Suprapubic skin (tissue), 4 donors: ENCODE measurements around the gene WWC1. TPM values are rescaled to one million over a fixed set of nuclear protein-coding genes. Genes with fewer than 3 reads are reported as not detected.
"Not testable (repeated sequence)": the region's sequence is repeated elsewhere in the genome, so short reads cannot be mapped to it uniquely, and the experiment has no call there.

Experiments used
- DNase-seq, 2 donors: peaks; one replicate each; pipeline ENCODE4 v3.0.0-alpha.2; 2019; ENCODE audit warnings: low spot score in 2 of 2
- H3K27ac ChIP-seq: fragments of 200-600 bp; sonication (generic); one replicate; pipeline ENCODE4 v1.5.1; 2019
- H3K27me3 ChIP-seq: fragments of 200-600 bp; sonication (generic); one replicate; pipeline ENCODE4 v1.5.1; 2019
- H3K36me3 ChIP-seq: fragments of 200-600 bp; sonication (generic); one replicate; pipeline ENCODE4 v1.5.1; 2019
- H3K4me1 ChIP-seq: fragments of 200-600 bp; sonication (generic); one replicate; pipeline ENCODE4 v1.5.1; 2019
- H3K4me3 ChIP-seq: fragments of 200-600 bp; sonication (generic); one replicate; pipeline ENCODE4 v1.5.1; 2019; ENCODE audit warnings: mild to moderate bottlenecking
- H3K9me3 ChIP-seq: fragments of 200-600 bp; sonication (generic); one replicate; pipeline ENCODE4 v1.5.1; 2019
- CTCF ChIP-seq, 2 donors: fragments of 200-600 bp in 1 of 2; fragments of 450-650 bp in 1 of 2; sonication (generic) in 1 of 2; IDR thresholded peaks; one replicate each; pipeline ENCODE4 v1.5.1; 2016 to 2019; ENCODE audit warnings: antibody characterized with exemption in 2 of 2, mild to moderate bottlenecking in 1 of 2, moderate library complexity in 1 of 2
- EP300 ChIP-seq: sonication (generic); formaldehyde crosslinking; IDR thresholded peaks from one replicate; pipeline ENCODE4 v1.6.1; 2017; ENCODE audit warnings: antibody characterized with exemption
- POLR2A ChIP-seq, 2 donors: fragments of 450-650 bp; IDR thresholded peaks; one replicate each; pipeline ENCODE4 v1.6.1; 2017; ENCODE audit warnings: antibody characterized with exemption in 2 of 2, mild to moderate bottlenecking in 2 of 2, moderate library complexity in 2 of 2
- POLR2AphosphoS5 ChIP-seq, 3 donors: sonication (generic); formaldehyde crosslinking; IDR thresholded peaks; one replicate each; pipeline ENCODE4 v1.6.1; 2017; ENCODE audit warnings: antibody characterized with exemption in 3 of 3
- WGBS: methylation state at CpG from one replicate; pipeline ENCODE4 v1.1.5; 2018; 5-methylcytosine and 5-hydroxymethylcytosine counted together
- total RNA-seq, 4 donors: library from RNA; depleted of rRNA; stranded (reverse); fragments of >200 nt; gene quantifications; one replicate each; pipeline ENCODE4 v1.1.0, GENCODE V29; 2016

WWC1 gene
- total RNA-seq, 4 donors from 2014 or later = 28.3 to 38.3 (median 31.6) TPM

GRCh38 chr5:168430296-168430695 lies 138.9 kb downstream of the WWC1 start:
- 100% methylated on average over 2 of the region's 4 CpGs for WGBS
- no peaks in the 10 kb centered on the region for H3K9me3 ChIP-seq
- H3K36me3 ChIP-seq = no peaks in the 10 kb centered on the region
- no peak for TF ChIP-seq POLR2AphosphoS5 (IDR thresholded peaks at IDR 0.05)
- no peak overlapping the region for H3K27ac ChIP-seq
- DNase-seq = no peak
- H3K27me3 ChIP-seq = no peaks in the 10 kb centered on the region
- no peak overlapping the region for H3K4me3 ChIP-seq
- no peaks in the 10 kb centered on the region for H3K4me1 ChIP-seq

DNA sequence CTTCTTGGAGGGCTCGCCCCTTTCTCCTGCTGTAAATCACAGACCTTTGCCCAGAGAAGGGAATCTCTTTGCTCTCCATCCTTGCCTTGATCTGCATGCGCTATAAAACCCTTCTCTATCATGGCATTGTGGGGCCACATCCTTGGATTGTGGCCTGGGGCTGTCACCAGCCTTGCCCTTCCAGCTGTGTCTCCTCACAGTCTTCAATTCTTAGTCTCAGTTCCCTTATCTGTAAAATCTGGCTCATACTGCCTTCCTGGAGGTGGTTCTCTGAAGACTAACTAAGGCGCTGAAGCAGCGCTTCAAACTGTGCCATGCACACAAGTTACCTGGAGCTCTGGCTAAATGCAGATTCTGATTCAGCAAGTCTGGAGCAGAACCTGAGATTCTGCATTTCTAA lies 141.5 kb downstream of the WWC1 start:
- Histone ChIP-seq H3K27ac (no peak overlapping the region), H3K9me3 (no peaks in the 10 kb centered on the region), H3K27me3 (no peaks in the 10 kb centered on the region), H3K4me3 (no peak overlapping the region), H3K36me3 (no peaks in the 10 kb centered on the region), H3K4me1 (no peaks in the 10 kb centered on the region)
- TF ChIP-seq CTCF (IDR thresholded peaks at IDR 0.05) (no peak), POLR2A (IDR thresholded peaks at IDR 0.05) (no peak), POLR2AphosphoS5 (IDR thresholded peaks at IDR 0.05) (no peak), EP300 (no peak)
- DNase-seq = no peak
- 96% methylated on average over 4 of the region's 4 CpGs for WGBS

- H3K4me1 ChIP-seq = no peaks in the 10 kb centered on the region
These were observed 142.6 kb downstream of the WWC1 start for GRCh38 chr5:168434001-168434400.

GRCh38 chr5:168434746-168435321 lies 143.4 kb downstream of the WWC1 start:
- WGBS = 75% methylated on average over 8 of the region's 8 CpGs
- Histone ChIP-seq H3K27me3 (no peaks in the 10 kb centered on the region), H3K4me1 (no peaks in the 10 kb centered on the region), H3K9me3 (no peaks in the 10 kb centered on the region), H3K27ac (no peak overlapping the region), H3K4me3 (no peak overlapping the region), H3K36me3 (no peaks in the 10 kb centered on the region)
- no peak for DNase-seq
- TF ChIP-seq POLR2AphosphoS5 (IDR thresholded peaks at IDR 0.05) = no peak
- no peak for TF ChIP-seq EP300
- no peak for TF ChIP-seq POLR2A (IDR thresholded peaks at IDR 0.05)
- no peak for TF ChIP-seq CTCF (IDR thresholded peaks at IDR 0.05)

More at GRCh38 chr5:168434001-168434400, 142.6 kb downstream of the WWC1 start:
- no peak overlapping the region for H3K27ac ChIP-seq
- no peak for DNase-seq
- TF ChIP-seq POLR2AphosphoS5 (IDR thresholded peaks at IDR 0.05) = no peak
- no peak for TF ChIP-seq EP300
- no peak for TF ChIP-seq CTCF (IDR thresholded peaks at IDR 0.05)
- no peak for TF ChIP-seq POLR2A (IDR thresholded peaks at IDR 0.05)
- WGBS = 72% methylated on average over 9 of the region's 9 CpGs
- H3K9me3 ChIP-seq = no peaks in the 10 kb centered on the region
- no peaks in the 10 kb centered on the region for H3K27me3 ChIP-seq
- H3K36me3 ChIP-seq = no peaks in the 10 kb centered on the region
- no peak overlapping the region for H3K4me3 ChIP-seq

DNA sequence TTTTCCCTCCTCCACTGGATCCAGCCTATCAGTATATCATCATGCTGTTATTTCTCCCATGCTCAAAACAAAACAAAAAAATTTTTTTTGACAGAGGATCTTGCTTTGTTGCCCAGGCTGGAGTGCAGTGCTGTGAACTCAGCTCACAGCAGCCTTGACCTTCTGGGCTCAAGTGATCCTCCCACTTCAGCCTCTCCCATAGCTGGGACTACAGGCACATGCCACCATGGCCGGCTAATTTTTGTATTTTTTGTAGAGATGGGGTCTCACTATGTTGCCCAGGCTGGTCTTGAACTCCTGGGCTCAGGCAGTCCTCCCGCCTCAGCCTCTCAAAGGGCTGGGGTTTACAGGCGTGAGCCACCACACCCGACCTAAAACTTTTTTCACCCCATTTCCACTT lies 143.9 kb downstream of the WWC1 start:
- not testable (repeated sequence) for H3K36me3 ChIP-seq, H3K27ac ChIP-seq, H3K9me3 ChIP-seq, DNase-seq, H3K4me3 ChIP-seq, H3K27me3 ChIP-seq, H3K4me1 ChIP-seq
- WGBS = 96% methylated on average over 4 of the region's 4 CpGs

DNA sequence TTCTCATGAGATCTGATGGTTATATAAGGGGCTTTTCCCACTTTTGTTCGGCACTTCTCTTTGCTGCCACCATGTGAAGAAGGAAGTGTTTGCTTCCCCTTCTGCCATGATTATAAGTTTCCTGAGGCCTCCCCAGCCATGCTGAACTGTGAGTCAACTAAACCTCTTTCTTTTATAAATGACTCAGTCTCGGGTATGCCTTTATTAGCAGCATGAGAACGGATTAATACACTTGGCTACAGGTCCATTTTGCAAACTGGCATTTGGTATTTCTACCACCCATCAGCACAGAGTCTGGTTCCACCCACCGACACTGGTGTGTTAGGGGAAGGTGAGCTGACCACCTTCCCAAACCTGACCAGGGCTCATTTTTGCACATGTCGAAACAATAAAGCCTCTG lies 146.9 kb downstream of the WWC1 start:
- Histone ChIP-seq H3K27ac (no peak overlapping the region), H3K4me1 (no peaks in the 10 kb centered on the region), H3K9me3 (no peaks in the 10 kb centered on the region), H3K27me3 (no peaks in the 10 kb centered on the region), H3K36me3 (peaks cover 7% of the 10 kb centered on the region), H3K4me3 (no peak overlapping the region)
- TF ChIP-seq CTCF (IDR thresholded peaks at IDR 0.05) = no peak
- TF ChIP-seq EP300 = no peak
- TF ChIP-seq POLR2A (IDR thresholded peaks at IDR 0.05) = no peak
- no peak for TF ChIP-seq POLR2AphosphoS5 (IDR thresholded peaks at IDR 0.05)
- 78% methylated on average over 5 of the region's 5 CpGs for WGBS
- no peak for DNase-seq
